ENCODE measurements around the gene TBXA2R.
"Not testable (repeated sequence)": the region's sequence is repeated elsewhere in the genome, so short reads cannot be mapped to it uniquely, and the experiment has no call there.

Gene TBXA2R

DNA sequence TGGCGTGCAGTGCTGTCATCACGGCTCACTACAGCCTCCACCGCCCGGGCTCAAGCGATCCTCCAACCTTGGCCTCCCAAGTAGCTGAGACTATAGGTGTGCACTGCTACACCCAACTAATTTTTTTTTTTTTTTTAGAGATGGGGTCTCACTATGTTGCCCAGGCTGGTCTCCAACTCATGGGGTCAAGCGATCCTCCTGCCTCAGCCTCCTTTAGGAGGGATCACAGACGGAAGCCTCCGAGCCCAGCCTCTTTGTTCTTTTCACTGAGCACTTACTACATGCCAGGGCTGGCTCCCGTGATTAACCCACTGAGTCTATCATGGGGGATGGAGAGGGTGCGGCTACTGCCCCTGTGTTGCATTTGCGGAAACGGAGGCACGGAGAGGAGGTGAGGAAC, 32.8 kb upstream of the TBXA2R start:
- no peak for DNase-seq (ENCODE audit: low read depth, low spot score)

GRCh38 chr19:3638208-3639193, 31.8 kb upstream of the TBXA2R start:
- no peak for DNase-seq (ENCODE audit: low read depth, low spot score)

- no peak for DNase-seq (ENCODE audit: low read depth, low spot score)
Observed at GRCh38 chr19:3637621-3638020, 30.9 kb upstream of the TBXA2R start.

GRCh38 chr19:3636962-3637361, 30.3 kb upstream of the TBXA2R start:
- no peak for DNase-seq (ENCODE audit: low read depth, low spot score)

DNA sequence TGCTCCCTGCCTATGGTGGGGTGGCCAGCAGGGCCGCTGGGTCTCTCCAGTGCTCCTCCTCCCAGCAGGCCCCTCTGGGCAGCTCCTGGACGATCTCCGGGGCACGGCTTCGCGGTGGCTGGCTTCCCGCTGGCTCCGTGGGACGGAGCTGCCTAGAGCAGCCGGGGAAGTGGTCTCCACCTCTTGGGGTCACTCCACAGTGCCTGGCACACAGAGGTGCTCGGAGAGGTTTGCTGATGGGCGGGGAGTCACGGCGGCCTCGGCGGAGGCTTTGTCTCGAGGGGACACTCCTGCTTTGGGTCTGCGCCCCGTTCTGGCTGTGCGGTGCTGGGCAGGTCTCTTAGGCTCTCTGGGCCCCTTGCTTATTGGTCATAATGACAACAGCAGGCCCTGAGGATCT, 29.8 kb upstream of the TBXA2R start:
- DNase-seq (ENCODE audit: low read depth, low spot score), result no peak

DNA sequence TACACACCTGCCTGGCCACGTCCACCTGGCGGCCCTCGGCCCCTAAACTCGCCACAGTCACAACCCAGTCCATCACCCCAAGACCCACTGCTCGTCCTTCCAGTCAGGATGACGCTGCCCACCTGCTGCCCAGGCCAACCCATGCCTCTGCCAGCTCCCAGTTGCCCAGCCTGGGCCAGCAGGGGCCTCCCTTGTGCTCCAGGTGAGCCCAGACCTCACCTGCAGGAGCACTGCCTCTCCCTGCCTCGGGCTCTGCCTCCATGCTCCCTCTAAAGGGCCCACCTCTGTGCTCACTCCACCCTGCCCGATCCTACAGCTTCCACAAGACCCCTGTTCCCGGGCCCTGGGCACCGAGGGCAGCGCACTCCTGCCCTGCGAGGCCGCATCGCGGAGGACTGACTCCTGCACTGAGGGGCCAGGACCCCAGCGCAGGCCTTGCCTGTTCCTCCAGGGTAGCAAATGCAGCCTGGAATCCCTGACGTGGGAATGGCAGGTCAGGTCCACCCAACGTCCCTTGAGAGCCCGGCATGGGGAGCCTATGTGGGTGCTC, 27.9 kb upstream of the TBXA2R start:
- no peak for DNase-seq (ENCODE audit: low read depth, low spot score)

DNA sequence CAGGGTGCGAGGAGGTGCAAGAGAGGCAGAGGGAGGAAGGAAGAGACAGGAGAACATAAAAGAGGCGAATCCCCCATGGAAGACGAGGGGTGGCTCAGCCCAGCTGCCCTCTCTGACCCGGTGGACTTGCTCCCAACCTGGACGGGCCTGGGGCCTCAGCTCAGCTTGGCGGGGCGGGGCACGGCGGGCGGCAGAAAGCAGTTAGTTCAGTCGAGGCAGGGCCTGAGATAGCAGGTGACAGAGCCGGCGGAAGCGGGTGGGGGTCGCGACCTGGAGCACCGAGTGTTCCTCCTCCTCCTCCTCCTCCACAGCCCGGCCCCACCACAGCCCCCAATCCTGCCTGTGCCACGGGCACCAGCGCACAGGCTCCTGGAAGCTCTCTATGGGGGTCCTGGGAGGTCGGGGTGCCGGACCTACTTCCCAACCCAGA, 26.9 kb upstream of the TBXA2R start:
- DNase-seq (ENCODE audit: low read depth, low spot score), result no peak

GRCh38 chr19:3632739-3633558, 26.3 kb upstream of the TBXA2R start:
- no peak for DNase-seq (ENCODE audit: low read depth, low spot score)

DNA sequence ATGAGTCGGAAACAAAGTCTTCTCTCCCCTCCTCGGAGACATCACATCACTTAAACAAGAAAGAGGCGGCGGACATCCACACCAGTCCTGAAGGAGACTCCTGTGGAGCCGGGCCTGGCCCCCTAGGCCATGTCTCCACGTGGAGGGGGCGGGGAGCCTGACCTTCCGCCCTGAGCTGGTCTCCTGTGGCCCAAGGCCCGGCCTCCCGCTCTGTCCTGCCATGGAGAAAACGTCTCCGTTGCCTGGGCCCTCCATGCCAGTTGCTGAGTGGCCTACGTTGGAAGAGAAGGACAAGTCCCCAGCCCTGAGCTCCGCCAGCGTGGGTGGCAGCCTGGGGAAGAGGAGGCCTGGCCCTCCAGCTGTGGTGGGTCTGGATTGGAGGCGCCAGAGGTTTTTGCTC, 25.4 kb upstream of the TBXA2R start:
- no peak for DNase-seq (ENCODE audit: low read depth, low spot score)

DNA sequence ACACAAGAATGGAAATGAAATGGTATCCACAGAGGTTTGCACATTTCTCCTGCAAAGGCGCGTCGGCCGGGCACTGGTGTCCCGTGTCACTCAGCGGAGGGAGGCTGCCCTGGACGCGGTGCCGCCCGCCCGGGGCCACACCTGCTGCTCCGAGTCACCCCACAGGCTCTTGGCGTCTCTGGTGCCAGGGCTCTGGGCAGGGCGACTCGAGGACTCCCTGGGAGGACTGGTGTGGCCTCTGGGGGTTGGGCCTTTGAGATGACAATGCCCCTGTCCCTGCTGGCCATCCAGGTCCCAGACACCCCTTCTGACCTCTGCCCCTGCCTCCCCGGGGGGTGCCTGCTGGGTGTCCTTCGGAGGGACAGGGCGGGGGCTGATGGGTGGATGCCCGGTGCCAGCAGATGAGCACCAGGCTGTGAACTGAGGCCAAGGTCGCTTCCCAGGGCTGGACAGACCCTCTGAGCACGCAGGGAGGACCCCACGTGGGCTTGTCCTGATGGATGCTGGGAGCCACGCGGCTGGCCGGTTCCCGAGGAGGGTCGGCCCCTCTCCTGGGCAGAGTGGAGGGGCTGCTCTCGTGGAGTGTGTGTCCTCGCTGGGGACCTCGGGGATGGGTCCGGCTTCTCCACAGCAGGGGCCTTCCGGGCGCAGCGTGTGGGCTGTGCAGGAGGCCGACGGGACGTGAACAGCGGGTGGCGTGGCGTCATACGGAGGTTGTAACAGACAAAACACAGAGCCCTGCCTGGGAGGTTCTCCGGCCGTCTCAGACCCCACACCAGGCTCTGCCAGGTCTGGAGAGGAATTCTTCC, 24.6 kb upstream of the TBXA2R start:
- no peak for DNase-seq (ENCODE audit: low read depth, low spot score)

DNA sequence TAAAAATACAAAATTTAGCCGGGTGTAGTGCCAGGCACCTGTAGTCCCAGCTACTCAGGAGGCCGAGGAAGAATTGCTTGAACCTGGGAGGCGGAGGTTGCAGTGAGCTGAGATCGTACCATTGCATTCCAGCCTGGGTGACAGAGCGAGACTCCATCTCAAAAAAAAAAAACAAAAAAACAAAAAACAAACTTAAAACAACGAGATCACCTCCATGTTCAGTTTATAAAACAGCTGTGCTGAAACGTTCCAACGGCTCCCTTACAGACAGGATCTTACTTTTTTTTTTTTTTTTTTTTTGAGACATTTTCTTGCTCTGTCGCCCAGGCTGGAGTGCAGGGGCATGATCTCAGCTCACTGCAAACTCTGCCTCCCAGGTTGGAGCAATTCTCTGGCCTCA, 22.1 kb upstream of the TBXA2R start:
- DNase-seq (ENCODE audit: low read depth, low spot score), result not testable (repeated sequence)

- DNase-seq (ENCODE audit: low read depth, low spot score), result no peak
Observed at GRCh38 chr19:3627351-3627723, 20.7 kb upstream of the TBXA2R start.

- peak; percentile 98 for DNase-seq (ENCODE audit: low read depth, low spot score)
Observed at GRCh38 chr19:3626473-3627350, 20.0 kb upstream of the TBXA2R start, which contains the start of gene CACTIN. CACTIN (minus strand) TSS chr19:3626790; CDS start chr19:3626762, 28 bp downstream.

DNA sequence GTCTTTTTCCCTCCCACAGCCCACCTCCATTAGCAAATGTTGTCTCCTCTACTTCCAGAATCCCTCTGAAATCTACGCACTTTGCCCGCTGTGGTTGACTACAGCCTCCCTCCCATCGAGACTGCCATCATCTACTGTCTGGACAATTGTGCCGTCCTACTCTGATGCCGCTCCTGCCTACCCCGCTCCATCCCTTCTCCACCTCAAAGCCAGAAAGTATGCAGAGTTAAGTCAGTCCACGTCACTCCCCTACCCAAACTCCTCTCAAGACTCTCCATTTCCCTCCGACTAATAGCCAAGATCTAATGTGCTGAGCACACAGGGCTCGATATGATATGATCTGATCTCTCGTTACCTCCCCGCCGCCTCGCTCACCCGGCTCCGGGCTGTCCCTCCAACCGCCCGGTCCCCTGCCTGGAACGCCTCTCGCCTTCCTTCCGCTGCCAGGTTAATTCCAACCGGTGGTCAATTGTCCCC, 19.4 kb upstream of the TBXA2R start:
- no peak for DNase-seq (ENCODE audit: low read depth, low spot score)

DNA sequence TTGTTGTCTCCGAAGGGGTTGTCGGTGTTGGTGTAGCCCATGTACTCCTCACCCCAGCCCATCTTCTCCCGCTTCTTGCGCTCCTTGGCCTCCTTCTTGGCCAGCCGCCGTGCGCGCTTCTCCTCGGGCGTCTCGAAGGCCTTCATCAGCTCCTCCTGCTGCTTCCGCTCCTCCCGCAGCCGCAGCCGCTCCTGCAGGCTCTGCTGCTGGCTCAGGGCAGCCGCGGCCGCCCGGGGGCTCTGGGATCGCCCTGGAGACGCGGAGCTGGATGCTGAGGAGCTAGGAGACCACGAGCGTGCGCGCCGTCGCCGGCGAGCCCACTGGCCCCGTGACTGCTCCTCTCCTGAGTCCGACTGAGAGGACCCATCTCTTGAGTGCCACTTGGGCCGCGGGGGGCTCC, 17.0 kb upstream of the TBXA2R start:
- no peak for DNase-seq (ENCODE audit: low read depth, low spot score)

- no peak for DNase-seq (ENCODE audit: low read depth, low spot score)
Observed at GRCh38 chr19:3622224-3622623, 15.5 kb upstream of the TBXA2R start.

DNA sequence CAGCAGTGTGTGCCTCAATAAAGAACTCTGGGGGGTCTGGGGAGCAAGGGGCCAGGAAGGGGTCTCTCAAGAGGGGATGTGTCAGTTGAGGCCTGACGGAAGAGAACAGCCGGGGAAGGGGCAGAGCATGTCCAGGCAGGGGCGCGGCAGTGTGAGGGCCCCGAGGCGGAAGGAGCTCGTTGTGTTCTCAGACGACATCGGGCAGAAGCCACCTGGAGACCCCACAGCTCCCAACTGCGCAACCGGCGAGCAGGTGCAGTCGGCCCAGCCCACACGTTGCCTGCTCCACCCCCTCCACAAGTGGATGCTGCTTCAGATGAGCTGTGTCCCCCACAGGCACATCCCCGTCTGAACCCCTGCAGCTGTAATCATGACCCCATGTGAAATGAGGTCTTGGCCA, 15.0 kb upstream of the TBXA2R start:
- no peak for DNase-seq (ENCODE audit: low read depth, low spot score)

DNA sequence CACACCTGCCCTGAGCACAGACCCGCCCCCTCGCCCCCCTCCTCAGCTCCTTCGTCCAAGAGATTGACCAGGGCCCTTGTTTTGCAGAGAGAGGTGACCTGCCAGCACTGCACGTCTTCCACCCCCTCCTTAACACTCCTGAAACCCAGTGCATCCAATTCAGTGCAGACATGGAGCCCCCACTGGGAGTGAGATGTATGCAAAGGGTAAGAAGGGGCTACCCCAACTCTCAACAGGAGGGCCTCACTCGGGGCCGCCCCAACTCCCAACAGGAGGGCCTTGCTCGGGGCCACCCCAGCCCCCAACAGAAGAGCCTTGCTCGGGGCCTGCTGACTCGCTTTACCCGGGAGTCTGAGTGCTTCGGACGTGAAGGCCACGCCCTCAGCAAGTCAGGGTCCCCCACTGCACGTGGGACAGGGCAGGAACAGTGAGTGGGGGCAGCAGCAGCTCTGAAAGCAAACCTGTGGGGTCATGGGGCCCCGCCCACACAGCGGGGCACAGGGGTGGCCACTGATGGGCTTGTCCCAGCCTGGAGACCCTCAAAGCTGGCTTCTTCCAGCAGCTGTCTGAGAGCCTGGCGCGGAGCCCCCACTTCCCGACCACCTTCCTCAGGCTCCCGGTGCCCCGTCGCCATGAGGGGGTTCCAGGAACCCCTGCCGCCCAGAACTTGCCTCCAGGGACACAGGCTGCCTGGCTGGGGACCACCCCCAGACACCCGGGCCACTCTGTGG, 14.3 kb upstream of the TBXA2R start:
- no peak for DNase-seq (ENCODE audit: low read depth, low spot score)

GRCh38 chr19:3620145-3620816, 13.6 kb upstream of the TBXA2R start:
- DNase-seq (ENCODE audit: low read depth, low spot score), result no peak
